ENCODE measurements around the gene UGT1A9.

The UGT1A9 gene

DNA sequence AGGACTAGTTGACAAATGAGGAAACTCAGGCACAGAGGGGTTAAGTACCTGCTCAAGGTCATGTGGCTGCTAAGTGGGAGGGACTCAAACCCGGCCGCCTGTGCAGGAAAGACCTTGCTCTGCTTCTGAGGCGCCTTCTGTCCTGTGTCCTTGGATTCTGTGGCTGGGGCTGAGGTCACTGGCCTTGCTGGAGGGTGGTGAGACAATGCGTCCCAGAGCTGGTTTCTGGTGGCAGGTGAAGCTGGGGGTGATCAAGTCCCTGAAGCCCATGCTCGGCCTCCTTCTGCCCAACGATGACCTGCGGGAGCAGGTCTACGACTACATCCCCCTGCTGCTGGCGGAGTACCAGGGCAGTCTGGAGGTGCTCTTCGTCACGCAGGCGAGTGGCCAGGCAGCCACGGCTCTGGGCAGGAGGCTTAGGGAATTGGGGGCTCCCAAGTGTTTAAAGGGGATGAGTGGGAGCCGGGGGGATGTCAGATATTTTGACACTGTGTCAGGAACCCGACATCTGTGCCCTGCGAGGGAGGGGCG is 122.5 kb downstream of the UGT1A9 start:
- Histone ChIP-seq H3K27me3 (ENCODE audit: insufficient read depth, poor library complexity, severe bottlenecking) (no peaks in the 10 kb centered on the region), H3K27ac (replicated peaks) (no peak overlapping the region), H3K4me3 (replicated peaks; ENCODE audit: insufficient read depth, low read length) (no peak overlapping the region)
- DNase-seq (ENCODE audit: low read depth in 1 of 2, low spot score in 1 of 2): no peak
- TF ChIP-seq, protein P1, sequence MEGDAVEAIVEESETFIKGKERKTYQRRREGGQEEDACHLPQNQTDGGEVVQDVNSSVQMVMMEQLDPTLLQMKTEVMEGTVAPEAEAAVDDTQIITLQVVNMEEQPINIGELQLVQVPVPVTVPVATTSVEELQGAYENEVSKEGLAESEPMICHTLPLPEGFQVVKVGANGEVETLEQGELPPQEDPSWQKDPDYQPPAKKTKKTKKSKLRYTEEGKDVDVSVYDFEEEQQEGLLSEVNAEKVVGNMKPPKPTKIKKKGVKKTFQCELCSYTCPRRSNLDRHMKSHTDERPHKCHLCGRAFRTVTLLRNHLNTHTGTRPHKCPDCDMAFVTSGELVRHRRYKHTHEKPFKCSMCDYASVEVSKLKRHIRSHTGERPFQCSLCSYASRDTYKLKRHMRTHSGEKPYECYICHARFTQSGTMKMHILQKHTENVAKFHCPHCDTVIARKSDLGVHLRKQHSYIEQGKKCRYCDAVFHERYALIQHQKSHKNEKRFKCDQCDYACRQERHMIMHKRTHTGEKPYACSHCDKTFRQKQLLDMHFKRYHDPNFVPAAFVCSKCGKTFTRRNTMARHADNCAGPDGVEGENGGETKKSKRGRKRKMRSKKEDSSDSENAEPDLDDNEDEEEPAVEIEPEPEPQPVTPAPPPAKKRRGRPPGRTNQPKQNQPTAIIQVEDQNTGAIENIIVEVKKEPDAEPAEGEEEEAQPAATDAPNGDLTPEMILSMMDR (IDR thresholded peaks at IDR 0.05; ENCODE audit: insufficient read depth, low read length): no peak
- TF ChIP-seq, protein P2, sequence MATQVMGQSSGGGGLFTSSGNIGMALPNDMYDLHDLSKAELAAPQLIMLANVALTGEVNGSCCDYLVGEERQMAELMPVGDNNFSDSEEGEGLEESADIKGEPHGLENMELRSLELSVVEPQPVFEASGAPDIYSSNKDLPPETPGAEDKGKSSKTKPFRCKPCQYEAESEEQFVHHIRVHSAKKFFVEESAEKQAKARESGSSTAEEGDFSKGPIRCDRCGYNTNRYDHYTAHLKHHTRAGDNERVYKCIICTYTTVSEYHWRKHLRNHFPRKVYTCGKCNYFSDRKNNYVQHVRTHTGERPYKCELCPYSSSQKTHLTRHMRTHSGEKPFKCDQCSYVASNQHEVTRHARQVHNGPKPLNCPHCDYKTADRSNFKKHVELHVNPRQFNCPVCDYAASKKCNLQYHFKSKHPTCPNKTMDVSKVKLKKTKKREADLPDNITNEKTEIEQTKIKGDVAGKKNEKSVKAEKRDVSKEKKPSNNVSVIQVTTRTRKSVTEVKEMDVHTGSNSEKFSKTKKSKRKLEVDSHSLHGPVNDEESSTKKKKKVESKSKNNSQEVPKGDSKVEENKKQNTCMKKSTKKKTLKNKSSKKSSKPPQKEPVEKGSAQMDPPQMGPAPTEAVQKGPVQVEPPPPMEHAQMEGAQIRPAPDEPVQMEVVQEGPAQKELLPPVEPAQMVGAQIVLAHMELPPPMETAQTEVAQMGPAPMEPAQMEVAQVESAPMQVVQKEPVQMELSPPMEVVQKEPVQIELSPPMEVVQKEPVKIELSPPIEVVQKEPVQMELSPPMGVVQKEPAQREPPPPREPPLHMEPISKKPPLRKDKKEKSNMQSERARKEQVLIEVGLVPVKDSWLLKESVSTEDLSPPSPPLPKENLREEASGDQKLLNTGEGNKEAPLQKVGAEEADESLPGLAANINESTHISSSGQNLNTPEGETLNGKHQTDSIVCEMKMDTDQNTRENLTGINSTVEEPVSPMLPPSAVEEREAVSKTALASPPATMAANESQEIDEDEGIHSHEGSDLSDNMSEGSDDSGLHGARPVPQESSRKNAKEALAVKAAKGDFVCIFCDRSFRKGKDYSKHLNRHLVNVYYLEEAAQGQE (IDR thresholded peaks at IDR 0.05; ENCODE audit: insufficient replicate concordance, low read depth): no peak
- no peak for TF ChIP-seq POLR2AphosphoS5 (IDR thresholded peaks at IDR 0.05; ENCODE audit: low read depth)

DNA sequence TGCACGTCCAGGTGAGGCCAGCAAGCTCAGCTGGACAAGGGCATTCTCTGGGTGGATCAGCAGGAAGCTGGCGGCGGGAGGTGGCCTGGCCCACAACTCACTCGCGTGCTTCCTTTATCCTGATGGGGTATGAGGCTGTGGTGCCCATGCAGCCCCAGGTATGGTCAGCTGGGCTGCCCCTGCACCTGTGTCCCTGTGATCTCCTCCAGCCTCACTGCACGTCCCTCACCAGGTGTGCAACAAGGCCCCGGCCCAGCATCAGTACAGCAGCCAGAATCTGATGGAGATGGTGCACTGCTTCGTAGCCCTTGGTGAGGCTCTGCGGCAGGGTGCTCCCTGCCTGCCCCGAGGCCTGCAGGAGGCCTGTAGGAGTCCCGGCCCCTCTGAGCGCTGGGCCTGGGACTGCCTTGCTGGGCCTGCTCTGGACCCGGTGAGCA is 124.1 kb downstream of the UGT1A9 start:
- Histone ChIP-seq H3K27ac (replicated peaks) (no peak overlapping the region), H3K4me3 (replicated peaks; ENCODE audit: insufficient read depth, low read length) (no peak overlapping the region), H3K27me3 (ENCODE audit: insufficient read depth, poor library complexity, severe bottlenecking) (no peaks in the 10 kb centered on the region)
- DNase-seq (ENCODE audit: low read depth in 1 of 2, low spot score in 1 of 2): no peak
- TF ChIP-seq SPI1 (IDR thresholded peaks at IDR 0.05; ENCODE audit: borderline replicate concordance, low read depth) (no peak), GABPA (IDR thresholded peaks at IDR 0.05; ENCODE audit: low read depth) (no peak), POLR2AphosphoS5 (IDR thresholded peaks at IDR 0.05; ENCODE audit: low read depth) (no peak)
- TF ChIP-seq, protein P1 (IDR thresholded peaks at IDR 0.05; ENCODE audit: insufficient read depth, low read length): no peak

DNA sequence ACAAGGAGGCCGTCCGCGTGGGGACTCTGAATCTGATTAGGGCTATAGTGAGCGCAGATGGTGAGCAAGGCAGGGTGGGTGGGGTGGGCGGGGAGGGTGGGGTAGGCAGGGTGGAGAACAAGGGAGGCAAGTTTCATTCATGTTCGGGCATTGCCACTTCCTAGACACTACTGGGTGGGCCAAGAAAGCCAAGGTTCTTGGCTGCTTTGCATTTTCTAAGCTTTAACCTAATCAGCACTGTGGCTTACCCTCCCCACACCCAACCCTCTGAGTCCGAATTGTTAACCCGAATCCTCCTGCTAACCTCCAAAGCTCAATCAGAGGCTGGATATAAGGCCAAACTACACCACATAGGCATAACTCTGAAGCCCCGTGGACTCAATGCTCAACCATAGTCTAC is 124.6 kb downstream of the UGT1A9 start:
- Histone ChIP-seq H3K27ac (replicated peaks) (no peak overlapping the region), H3K27me3 (ENCODE audit: insufficient read depth, poor library complexity, severe bottlenecking) (no peaks in the 10 kb centered on the region), H3K4me3 (replicated peaks; ENCODE audit: insufficient read depth, low read length) (no peak overlapping the region)
- no peak for DNase-seq (ENCODE audit: low read depth in 1 of 2, low spot score in 1 of 2)
- no peak for TF ChIP-seq SPI1 (IDR thresholded peaks at IDR 0.05; ENCODE audit: borderline replicate concordance, low read depth)
- TF ChIP-seq, protein P1 (IDR thresholded peaks at IDR 0.05; ENCODE audit: insufficient read depth, low read length): no peak
- TF ChIP-seq, protein P2 (IDR thresholded peaks at IDR 0.05; ENCODE audit: insufficient replicate concordance, low read depth): no peak
